ENCODE data around the gene LRPAP1.

- TF ChIP-seq, protein P1, sequence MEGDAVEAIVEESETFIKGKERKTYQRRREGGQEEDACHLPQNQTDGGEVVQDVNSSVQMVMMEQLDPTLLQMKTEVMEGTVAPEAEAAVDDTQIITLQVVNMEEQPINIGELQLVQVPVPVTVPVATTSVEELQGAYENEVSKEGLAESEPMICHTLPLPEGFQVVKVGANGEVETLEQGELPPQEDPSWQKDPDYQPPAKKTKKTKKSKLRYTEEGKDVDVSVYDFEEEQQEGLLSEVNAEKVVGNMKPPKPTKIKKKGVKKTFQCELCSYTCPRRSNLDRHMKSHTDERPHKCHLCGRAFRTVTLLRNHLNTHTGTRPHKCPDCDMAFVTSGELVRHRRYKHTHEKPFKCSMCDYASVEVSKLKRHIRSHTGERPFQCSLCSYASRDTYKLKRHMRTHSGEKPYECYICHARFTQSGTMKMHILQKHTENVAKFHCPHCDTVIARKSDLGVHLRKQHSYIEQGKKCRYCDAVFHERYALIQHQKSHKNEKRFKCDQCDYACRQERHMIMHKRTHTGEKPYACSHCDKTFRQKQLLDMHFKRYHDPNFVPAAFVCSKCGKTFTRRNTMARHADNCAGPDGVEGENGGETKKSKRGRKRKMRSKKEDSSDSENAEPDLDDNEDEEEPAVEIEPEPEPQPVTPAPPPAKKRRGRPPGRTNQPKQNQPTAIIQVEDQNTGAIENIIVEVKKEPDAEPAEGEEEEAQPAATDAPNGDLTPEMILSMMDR (IDR thresholded peaks at IDR 0.05; ENCODE audit: extremely low read depth in 1 of 2, insufficient read depth in 1 of 2, low read depth in 1 of 2, low read length in 2 of 2), result no peak
- TF ChIP-seq MAX (IDR thresholded peaks at IDR 0.05; ENCODE audit: insufficient read depth, insufficient read length) (no peak), POLR2A (IDR thresholded peaks at IDR 0.05; ENCODE audit: low read depth, low read length) (no peak), POLR2AphosphoS5 (IDR thresholded peaks at IDR 0.05; ENCODE audit: insufficient read depth, low read depth, low read length) (no peak)
These were observed 64.6 kb downstream of the LRPAP1 start for GRCh38 chr4:3467601-3468031.
